Choroid plexus epithelial cell (primary cell): ENCODE data around the gene SNAPC2.
"Not testable (repeated sequence)": the region's sequence is repeated elsewhere in the genome, so short reads cannot be mapped to it uniquely, and the experiment has no call there.

Source experiments
- DNase-seq: peaks from one replicate; pipeline ENCODE4 v3.0.0-alpha.2; 2010; ENCODE audit warnings: low read depth
- H3K4me3 ChIP-seq: 2 replicates; pipeline ENCODE4 v1.5.1; 2011; ENCODE audit warnings: low read depth, mild to moderate bottlenecking, control low read depth, low read length, moderate library complexity
- CTCF ChIP-seq: conservative IDR thresholded peaks from 2 replicates; pipeline ENCODE4 v1.5.1; 2011; ENCODE audit warnings: low read depth, mild to moderate bottlenecking, control low read depth, inconsistent platforms, low read length, moderate library complexity

SNAPC2 gene

GRCh38 chr19:7928741-7929701 is 8.9 kb downstream of the SNAPC2 start:
- TF ChIP-seq CTCF: peak; percentile 41

GRCh38 chr19:7930030-7930429 is 9.9 kb downstream of the SNAPC2 start:
- not testable (repeated sequence) for DNase-seq, H3K4me3 ChIP-seq

More at GRCh38 chr19:7928741-7929701, 8.9 kb downstream of the SNAPC2 start:
- peak overlapping the region; percentile 24 for H3K4me3 ChIP-seq
- DNase-seq: peak; percentile 91

- no peak for DNase-seq
- no peak overlapping the region for H3K4me3 ChIP-seq
- no peak for TF ChIP-seq CTCF
Measured at GRCh38 chr19:7930765-7931164, 10.6 kb downstream of the SNAPC2 start.

- H3K4me3 ChIP-seq: no peak overlapping the region
- no peak for TF ChIP-seq CTCF
- no peak for DNase-seq
Measured at GRCh38 chr19:7931221-7932061, 11.3 kb downstream of the SNAPC2 start.

GRCh38 chr19:7932276-7932929 is 12.3 kb downstream of the SNAPC2 start:
- no peak overlapping the region for H3K4me3 ChIP-seq
- no peak for TF ChIP-seq CTCF
- DNase-seq: no peak

- H3K4me3 ChIP-seq: no peak overlapping the region
- no peak for TF ChIP-seq CTCF
- DNase-seq: no peak
Measured at GRCh38 chr19:7932930-7933300, 12.8 kb downstream of the SNAPC2 start.

GRCh38 chr19:7933411-7933810 is 13.3 kb downstream of the SNAPC2 start:
- no peak overlapping the region for H3K4me3 ChIP-seq
- DNase-seq: no peak
- TF ChIP-seq CTCF: peak; percentile 42
